GM23338 (cell line): Measurements from ENCODE around the gene SMNDC1. TPM values are rescaled to one million over a fixed set of nuclear protein-coding genes. Genes with fewer than 3 reads are reported as not detected.

Source experiments
- ATAC-seq: fragments of 200-7000 bp; cut with Tn5 transposase; 3 replicates; pipeline ENCODE4 v1.9.1; 2020
- DNase-seq: peaks from one replicate; pipeline ENCODE4 v3.0.0-alpha.2; 2015; ENCODE audit warnings: low spot score
- H2AFZ ChIP-seq: fragments of 200-600 bp; sonication (generic); 2 replicates; pipeline ENCODE4 v1.8.0; 2016; ENCODE audit warnings: antibody characterized with exemption, mild to moderate bottlenecking, moderate library complexity
- H3F3A ChIP-seq: fragments of 200-600 bp; sonication (generic); replicated peaks from 2 replicates; pipeline ENCODE4 v1.8.0; 2017; ENCODE audit warnings: antibody characterized with exemption, mixed run types, low read depth
- H3K27ac ChIP-seq: fragments of 200-600 bp; sonication (generic); 2 replicates; pipeline ENCODE4 v1.6.1; 2016; ENCODE audit warnings: low read depth
- H3K27me3 ChIP-seq: fragments of 200-600 bp; sonication (generic); 2 replicates; pipeline ENCODE4 v1.8.0; 2016; ENCODE audit warnings: mild to moderate bottlenecking, mixed run types, moderate library complexity; ENCODE audit not compliant: insufficient read depth
- H3K36me3 ChIP-seq: fragments of 200-600 bp; sonication (generic); 2 replicates; pipeline ENCODE4 v1.8.0; 2016; ENCODE audit warnings: mild to moderate bottlenecking; ENCODE audit not compliant: insufficient read depth
- H3K4me1 ChIP-seq: fragments of 200-600 bp; sonication (generic); 2 replicates; pipeline ENCODE4 v1.8.0; 2016; ENCODE audit warnings: mild to moderate bottlenecking, moderate library complexity; ENCODE audit not compliant: insufficient read depth
- H3K4me2 ChIP-seq: fragments of 200-600 bp; sonication (generic); 2 replicates; pipeline ENCODE4 v1.7.1; 2017; ENCODE audit warnings: mixed run types
- H3K4me3 ChIP-seq: fragments of 200-600 bp; sonication (generic); 2 replicates; pipeline ENCODE4 v1.6.1; 2016; ENCODE audit warnings: mixed run types
- H3K79me2 ChIP-seq: fragments of 200-600 bp; sonication (generic); replicated peaks from 2 replicates; pipeline ENCODE4 v1.8.0; 2017; ENCODE audit warnings: mild to moderate bottlenecking; ENCODE audit not compliant: insufficient read depth
- H3K9me2 ChIP-seq: fragments of 200-600 bp; sonication (generic); 2 replicates; pipeline ENCODE4 v1.8.0; 2017; ENCODE audit not compliant: insufficient read depth
- H4K20me1 ChIP-seq: fragments of 200-600 bp; sonication (generic); replicated peaks from 2 replicates; pipeline ENCODE4 v1.8.0; 2017; ENCODE audit warnings: mild to moderate bottlenecking; ENCODE audit not compliant: insufficient read depth
- H3K27ac Mint-ChIP-seq: 2 replicates; pipeline ENCODE4 v1.8.0; 2020; ENCODE audit warnings: inconsistent platforms, mild to moderate bottlenecking, moderate library complexity, mixed read lengths
- H3K27me3 Mint-ChIP-seq: 3 replicates; pipeline ENCODE4 v1.8.0; 2022; ENCODE audit warnings: low read depth, mild to moderate bottlenecking, moderate library complexity, mixed read lengths, inconsistent platforms; ENCODE audit not compliant: insufficient read depth, poor library complexity
- H3K36me3 Mint-ChIP-seq: 3 replicates; pipeline ENCODE4 v1.8.0; 2021; ENCODE audit warnings: low read depth, mild to moderate bottlenecking, inconsistent platforms, moderate library complexity, mixed read lengths
- H3K4me1 Mint-ChIP-seq: 3 replicates; pipeline ENCODE4 v1.8.0; 2020; ENCODE audit warnings: mild to moderate bottlenecking, inconsistent platforms, mixed read lengths
- H3K4me3 Mint-ChIP-seq: 3 replicates; pipeline ENCODE4 v1.8.0; 2021; ENCODE audit warnings: moderate library complexity, mild to moderate bottlenecking, inconsistent platforms, mixed read lengths
- H3K9me3 Mint-ChIP-seq: 3 replicates; pipeline ENCODE4 v1.8.0; 2020; ENCODE audit warnings: moderate library complexity, mild to moderate bottlenecking, inconsistent platforms, mixed read lengths
- CREB1 ChIP-seq: fragments of 250-450 bp; sonication (Bioruptor Pico); IDR thresholded peaks from 2 replicates; pipeline ENCODE4 v1.5.0; 2020; ENCODE audit warnings: low read depth, mild to moderate bottlenecking, moderate library complexity
- ETS1 ChIP-seq: IDR thresholded peaks from 2 replicates; pipeline ENCODE4 v1.6.1; 2016; ENCODE audit warnings: antibody characterized with exemption
- EZH2 ChIP-seq: fragments of 200-600 bp; sonication (generic); IDR thresholded peaks from one replicate; pipeline ENCODE4 v1.8.0; 2017; ENCODE audit warnings: antibody characterized with exemption, mild to moderate bottlenecking, low read depth; ENCODE audit not compliant: unreplicated experiment
- EZH2phosphoT487 ChIP-seq: fragments of 200-600 bp; sonication (generic); IDR thresholded peaks from one replicate; pipeline ENCODE4 v1.8.1; 2018; ENCODE audit warnings: antibody characterized with exemption; ENCODE audit not compliant: unreplicated experiment
- JUNB ChIP-seq: IDR thresholded peaks from one replicate; pipeline ENCODE4 v1.6.1; 2016; ENCODE audit warnings: antibody characterized with exemption; ENCODE audit not compliant: unreplicated experiment
- NANOG ChIP-seq: IDR thresholded peaks from 2 replicates; pipeline ENCODE4 v1.6.1; 2016; ENCODE audit warnings: antibody characterized with exemption, borderline replicate concordance
- STAT1 ChIP-seq: IDR thresholded peaks from one replicate; pipeline ENCODE4 v1.6.1; 2016; ENCODE audit warnings: antibody characterized with exemption; ENCODE audit not compliant: unreplicated experiment
- ZNF331 ChIP-seq: fragments of 250-450 bp; sonication (Bioruptor Pico); IDR thresholded peaks from 2 replicates; pipeline ENCODE4 v1.5.0; 2020; ENCODE audit warnings: low read depth, mild to moderate bottlenecking, moderate library complexity
- ZNF462 ChIP-seq: fragments of 250-450 bp; sonication (Bioruptor Pico); IDR thresholded peaks from 2 replicates; pipeline ENCODE4 v1.5.0; 2020; ENCODE audit warnings: mild to moderate bottlenecking, moderate library complexity
- polyA plus RNA-seq: library from polyadenylated mRNA; unstranded; fragments of >200 nt; fragmentation: Nextera tagmentation; extraction: Ambion mirVana; gene quantifications from 2 replicates; pipeline ENCODE4 v1.2.1, GENCODE V29; 2016
- total RNA-seq: library from RNA; depleted of rRNA; stranded (reverse); fragments of >200 nt; shearing (Covaris generic); gene quantifications from 2 replicates; pipeline ENCODE4 v1.2.3, GENCODE V29; 2014

SMNDC1 gene
- total and polyA plus RNA-seq, 2 experiments from 2014 or later, result 28.4 to 45.1 TPM

GRCh38 chr10:110274647-110275046 is 30.1 kb downstream of the SMNDC1 start (continued):
- TF ChIP-seq ZNF462 (CRISPR knock-in tag) (no peak), EZH2 (no peak), JUNB (no peak), STAT1 (no peak), ETS1 (no peak), EZH2phosphoT487 (no peak)

- Histone ChIP-seq H3K27me3 (no peaks in the 10 kb centered on the region), H3K4me2 (0 out of 2 replicates have a peak overlapping the region, but pooled peaks have one; percentile 1), H4K20me1 (0 out of 2 replicates have a peak, but pooled peaks cover 5% of the 10 kb centered on the region), H3F3A (no peaks in the 10 kb centered on the region), H3K4me1 (no peaks in the 10 kb centered on the region), H3K27ac (no peak overlapping the region), H2AFZ (no peak overlapping the region), H3K79me2 (no peaks in the 10 kb centered on the region), H3K9me2 (no peaks in the 10 kb centered on the region), H3K36me3 (no peaks in the 10 kb centered on the region), H3K4me3 (no peak overlapping the region)
- DNase-seq, result peak; percentile 18
- no peak overlapping the region for H3K4me3 Mint-ChIP-seq
- H3K9me3 Mint-ChIP-seq, result no peaks in the 10 kb centered on the region
- no peak for ATAC-seq
- peak overlapping the region; percentile 35; the same call in 1 of the 2 replicates for H3K27ac Mint-ChIP-seq
- peaks cover 1% of the 10 kb centered on the region for H3K27me3 Mint-ChIP-seq
- H3K4me1 Mint-ChIP-seq, result peaks cover 16% of the 10 kb centered on the region
- H3K36me3 Mint-ChIP-seq, result no peaks in the 10 kb centered on the region
- no peak for TF ChIP-seq ZNF331 (CRISPR knock-in tag)
- TF ChIP-seq CREB1 (CRISPR knock-in tag), result no peak
- no peak for TF ChIP-seq STAT1
- TF ChIP-seq NANOG, result no peak
- TF ChIP-seq EZH2phosphoT487, result no peak
Observed at GRCh38 chr10:110274072-110274627, 30.6 kb downstream of the SMNDC1 start.
